SW 1271 (cell line): ENCODE measurements around the gene WWOX.

Experiments
- DNase-seq, 2 experiments: peaks; one replicate each; lab custom pipeline; 2025; lab: John Stamatoyannopoulos, UW

WWOX gene

DNA sequence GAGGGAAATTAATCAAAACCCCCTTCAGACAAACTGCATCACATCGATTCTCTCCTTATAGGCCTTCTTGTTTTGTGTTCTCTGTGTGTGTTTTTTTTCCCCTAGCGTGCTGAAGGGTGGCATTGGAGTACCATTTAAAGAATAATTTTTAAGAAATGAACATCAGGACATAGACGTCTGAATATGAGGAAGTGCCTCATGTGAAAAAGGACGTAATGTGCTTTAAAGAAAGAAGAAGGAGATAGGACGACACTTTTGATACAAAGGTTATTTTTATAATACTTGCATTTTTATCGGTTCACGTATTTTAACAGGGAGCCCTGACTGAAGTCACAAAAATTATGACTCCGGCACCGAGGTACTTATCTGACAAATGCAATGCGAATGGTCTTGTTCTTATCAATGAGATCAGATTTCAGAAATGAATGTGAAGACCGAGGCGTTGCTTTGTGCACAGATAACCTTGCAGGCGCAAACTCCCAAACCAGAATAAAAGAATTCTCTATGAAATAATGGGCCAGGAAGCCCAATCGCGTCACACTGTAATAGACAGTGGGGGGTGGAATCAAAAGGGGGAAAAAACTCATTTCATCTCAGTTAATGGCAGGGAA lies 894.8 kb downstream of the WWOX start:
- no peak for DNase-seq

DNA sequence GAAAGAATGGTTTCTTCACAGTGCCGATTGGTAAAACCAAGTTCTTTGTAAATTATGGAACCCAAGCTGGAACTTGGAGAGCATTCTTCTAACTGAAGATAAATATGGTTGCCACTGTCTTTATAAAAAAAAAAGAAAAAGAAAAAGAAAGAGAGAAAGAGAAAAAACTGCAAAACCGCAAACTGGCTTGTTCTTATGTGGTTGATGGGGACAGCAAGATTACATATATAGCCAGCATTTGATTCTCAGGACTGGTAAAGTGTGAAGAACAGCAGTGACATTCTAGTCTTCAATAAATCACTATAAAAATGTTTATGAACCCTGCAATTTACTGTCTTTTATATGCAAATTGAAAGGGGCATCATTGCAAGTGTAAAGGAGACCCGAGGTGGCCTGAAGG lies 896.0 kb downstream of the WWOX start:
- DNase-seq: no peak

DNA sequence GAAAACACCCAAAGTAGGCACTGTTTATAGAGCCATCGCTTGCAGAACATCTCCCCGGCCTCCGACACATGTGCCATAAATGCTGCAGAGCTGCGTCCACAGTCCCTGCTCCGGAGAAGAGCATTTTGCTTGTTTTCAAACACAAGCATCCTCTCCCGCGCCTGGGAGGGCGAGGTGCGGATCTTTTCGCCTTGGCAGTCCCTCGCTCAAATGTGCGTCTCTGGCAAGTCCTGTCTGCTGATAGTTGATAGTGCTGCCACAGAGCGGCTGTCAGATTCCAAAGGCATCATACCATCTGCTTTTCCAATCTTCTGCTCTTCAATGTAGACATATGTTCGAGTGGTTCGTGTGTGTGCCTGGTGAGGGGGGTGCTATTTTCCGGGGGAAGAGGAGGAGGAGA lies 897.3 kb downstream of the WWOX start:
- no peak for DNase-seq

DNA sequence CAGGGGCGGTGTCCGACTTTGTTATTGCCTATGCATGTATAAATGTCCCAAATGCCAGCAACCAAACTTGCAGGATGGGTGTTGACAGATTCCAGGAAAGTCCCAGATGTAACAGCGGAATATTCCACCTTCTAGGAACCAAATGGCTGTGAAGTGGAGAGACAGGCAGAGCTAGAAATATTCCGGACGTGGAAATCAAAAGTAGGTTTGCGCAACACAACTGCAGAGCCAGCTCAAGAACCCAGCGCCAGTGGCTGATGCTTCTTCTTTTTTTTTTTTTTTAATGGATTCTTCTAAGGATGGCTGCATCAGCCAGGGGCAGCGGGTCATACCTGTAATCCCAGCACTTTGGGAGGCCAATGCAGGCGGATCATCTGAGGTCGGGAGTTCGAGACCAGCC lies 899.4 kb downstream of the WWOX start:
- no peak for DNase-seq

DNA sequence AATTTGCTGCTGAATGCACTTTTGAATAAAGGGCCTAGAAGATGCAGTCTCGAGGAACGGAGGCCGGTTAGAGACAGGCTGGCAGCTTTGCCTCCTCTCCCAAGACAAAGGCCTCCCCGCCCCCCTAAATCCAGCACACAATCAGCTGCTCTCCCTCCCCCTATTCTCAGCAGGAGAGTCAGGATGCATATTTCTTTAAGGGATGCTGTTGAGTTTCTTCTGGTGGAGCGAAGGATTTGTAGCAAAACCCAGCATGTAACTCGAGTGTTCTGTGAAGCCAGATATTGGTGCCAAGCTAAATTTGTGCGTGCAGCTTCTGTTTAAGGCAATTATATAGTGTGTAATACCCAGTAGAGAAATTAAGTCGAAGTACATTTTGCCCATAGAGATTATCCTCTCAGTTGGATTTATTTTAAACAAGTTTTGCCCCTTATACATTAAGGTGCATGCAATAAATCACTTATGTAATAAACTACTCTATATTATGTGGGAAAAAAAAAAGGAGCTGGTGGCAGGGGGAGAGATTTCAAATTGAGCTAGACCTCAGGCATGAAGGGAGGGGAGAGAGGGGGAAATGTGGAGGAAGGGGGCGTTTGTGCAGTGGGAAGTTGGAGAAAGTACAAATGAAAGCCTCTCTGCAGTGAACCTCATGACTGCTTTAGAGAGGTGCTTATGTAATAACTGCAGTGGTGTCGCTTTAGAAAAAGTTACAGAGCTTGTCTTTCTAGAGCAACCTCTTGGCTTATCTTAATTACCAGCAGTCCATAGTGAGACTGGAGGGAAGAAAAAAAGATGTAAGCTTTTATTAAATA lies 901.9 kb downstream of the WWOX start:
- no peak for DNase-seq

DNA sequence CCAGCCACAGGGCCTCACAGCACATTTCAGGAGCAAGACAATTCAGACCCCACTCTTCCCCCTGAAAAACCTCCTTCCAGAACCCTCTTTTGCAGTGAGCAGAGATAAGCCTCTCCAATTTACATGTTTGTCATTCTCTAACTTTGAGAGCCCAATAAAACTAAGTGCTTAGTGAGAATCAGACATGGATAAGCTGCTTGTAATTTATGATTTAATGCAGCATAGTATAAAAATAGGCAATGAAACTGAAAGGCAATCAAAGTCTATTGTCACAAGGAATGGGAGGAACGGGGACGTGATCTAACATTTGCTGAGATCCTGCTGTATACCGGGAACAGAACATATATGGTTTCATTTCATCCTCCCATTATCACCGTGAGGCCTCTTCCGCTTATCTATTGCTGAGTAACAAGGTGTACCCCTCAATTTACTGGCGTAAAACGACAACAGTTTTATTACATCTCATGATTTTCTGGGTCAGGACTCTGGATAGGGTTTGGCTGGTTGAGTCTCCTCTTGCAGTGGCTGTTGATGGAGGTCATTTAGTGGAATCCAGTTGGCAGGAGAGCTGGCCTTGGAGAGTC lies 903.7 kb downstream of the WWOX start:
- DNase-seq: no peak

DNA sequence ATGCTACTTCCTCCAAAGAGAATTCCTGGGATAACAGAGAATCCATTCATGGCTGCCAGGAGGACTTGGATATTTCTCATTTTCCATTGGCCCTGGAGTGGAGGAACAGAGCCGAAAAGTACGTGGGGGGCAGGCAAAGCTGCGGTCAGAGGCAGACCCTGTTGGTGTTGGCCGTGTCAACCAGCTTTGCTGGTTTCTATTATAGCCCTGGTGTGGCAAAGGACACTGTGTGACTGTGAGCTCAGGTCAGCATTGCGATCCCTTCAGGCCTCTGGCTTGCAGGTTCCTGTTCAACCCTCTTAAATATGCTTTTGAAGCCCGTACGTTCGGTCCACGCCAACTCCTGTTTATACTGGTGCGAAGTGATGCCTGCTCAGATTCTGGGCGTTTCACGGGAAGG lies 904.9 kb downstream of the WWOX start:
- DNase-seq: no peak

DNA sequence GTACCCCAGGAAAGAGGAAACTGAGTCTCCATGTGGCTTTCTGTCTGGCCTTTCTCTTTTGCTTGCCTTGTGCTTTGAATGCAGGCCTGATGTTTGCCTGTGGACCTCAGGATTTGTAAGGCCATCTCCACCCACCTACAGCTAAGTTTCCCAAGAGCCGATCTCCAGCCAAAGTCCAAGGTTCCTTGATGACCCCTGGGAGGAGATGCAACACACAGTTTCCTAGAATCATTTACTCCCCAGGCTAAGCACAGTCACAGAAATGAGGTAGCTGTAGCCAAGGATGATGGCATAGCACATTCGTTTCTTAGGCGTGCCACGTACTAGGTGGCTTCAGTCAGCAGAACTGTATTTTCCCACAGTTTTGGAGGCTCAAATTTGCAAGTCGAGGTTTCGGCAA lies 905.6 kb downstream of the WWOX start:
- no peak for DNase-seq

DNA sequence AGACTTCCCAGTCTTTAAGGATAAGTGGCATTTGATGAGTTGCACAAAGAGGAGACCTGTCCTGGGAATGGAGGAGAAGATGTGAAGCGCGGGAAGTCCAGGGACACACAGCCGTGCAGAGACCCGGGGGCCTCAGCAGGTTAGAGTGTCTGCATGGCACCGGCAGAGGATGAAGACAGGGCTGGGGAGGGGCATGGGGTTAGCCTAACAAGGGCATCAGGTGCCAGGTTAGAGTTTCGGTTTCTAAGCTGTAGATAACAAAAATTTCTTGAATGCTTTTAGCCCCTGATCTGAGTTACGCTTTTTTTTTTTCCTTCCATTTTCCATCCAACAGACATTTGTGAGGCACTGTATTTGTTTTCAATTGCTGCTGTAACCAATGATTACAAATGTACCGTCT lies 906.8 kb downstream of the WWOX start:
- DNase-seq: no peak

DNA sequence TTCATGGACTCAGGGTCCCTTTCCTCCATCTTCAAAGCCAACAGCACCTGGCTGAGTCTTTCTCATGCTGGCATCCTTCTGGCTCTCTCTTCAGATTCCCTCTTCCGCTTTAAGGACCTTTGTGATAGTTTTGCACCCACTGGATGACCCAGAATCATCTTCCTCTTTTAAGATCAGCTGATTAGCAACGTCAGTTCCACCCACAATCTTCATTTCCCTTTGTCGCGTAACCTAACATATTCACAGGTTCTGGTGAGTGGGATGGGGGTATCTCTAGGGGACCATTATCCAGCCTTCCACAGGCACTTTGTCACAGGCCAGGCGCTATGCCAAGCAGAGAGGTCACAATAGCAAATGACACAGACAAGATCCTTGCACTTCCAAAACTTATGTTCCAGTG lies 907.3 kb downstream of the WWOX start:
- DNase-seq: no peak

DNA sequence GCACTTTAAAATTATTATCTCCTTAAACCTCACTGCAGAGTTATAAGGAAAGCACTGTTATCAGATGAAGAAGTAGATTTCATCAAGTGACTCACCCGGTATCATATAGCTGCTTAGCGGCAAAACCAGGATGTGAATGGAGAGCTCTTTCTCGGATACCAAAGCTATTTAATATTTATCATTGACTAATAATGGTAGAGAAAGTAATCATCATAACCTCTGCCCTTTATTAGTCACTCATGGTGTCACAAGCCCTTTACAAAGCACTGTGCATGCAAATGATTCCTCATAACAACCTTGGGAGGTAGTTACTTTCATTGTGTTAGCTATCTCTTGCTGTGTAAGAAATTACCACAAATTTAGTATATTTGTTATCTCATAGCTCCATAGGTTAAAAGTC lies 908.2 kb downstream of the WWOX start:
- DNase-seq: no peak

DNA sequence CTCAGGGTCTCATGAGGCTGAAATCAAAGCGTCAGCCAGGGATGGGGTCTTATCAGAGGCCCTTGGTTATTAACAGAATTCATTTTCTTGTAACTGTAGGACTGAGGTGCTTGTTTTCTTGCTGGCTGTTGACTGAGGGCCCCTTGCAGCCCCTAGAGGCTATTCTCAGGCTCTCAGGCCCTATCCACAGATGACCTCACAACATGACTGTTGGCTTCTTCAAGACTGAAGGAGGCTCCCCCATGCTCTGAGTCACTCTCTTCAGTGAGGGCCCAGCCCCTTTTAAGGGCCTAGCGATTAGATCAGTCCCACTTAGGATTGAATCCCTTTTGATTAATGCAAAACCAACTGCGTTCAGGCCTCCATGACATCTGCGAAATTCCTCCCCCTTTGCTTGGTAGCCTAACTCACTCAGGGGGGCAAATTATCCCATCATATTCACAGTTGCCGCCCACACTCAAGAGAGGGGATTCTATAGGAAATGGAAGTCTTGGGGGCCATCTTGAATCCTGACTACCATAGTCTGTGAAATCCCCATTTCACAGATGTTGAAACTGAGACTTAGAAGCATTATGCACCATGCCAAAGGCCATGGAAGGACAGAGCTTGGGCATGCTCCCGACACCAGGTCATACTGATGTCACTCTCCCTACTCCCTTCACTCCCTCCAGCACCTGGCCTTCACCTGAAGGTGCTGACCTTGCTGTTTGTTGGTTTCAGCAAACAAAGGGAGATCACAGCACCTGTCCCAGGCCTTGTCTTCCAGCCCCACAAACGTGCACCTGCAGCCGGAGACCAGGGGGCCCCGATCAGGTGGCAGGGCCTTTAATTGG lies 908.8 kb downstream of the WWOX start:
- no peak for DNase-seq

DNA sequence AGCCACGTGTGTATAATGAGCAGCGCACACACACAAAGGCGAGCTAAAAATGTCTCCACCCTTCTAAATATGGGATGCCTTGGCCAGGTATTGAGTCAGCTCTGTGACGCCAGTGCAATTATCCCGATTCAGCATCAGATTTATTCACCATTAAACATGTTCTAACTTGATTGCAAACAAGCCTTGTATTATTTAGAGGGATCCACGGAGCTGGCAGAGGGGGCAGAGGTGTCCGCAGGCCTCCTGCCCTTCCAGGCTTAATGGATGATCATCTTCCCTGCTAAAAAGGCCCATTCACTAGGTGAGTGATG lies 909.4 kb downstream of the WWOX start:
- no peak for DNase-seq

DNA sequence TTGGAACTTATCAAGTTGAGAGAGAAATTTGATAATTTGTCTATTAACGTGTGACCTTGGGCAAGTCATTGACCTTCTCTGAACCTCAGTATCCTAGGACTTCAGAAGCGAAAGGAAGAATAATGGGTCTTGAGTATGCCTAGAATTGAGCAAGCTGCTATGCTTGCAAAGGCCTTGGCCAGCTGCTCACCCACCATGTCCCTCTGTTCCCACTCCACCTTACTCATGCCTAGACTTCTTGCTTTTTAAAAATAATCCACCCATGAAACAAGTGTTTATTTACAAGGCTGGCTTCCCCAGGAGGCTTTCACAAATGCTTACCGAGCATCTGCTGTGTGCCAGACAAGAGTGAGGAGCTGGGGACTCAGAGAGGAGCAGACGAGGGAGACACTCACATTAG lies 910.4 kb downstream of the WWOX start:
- DNase-seq: no peak

DNA sequence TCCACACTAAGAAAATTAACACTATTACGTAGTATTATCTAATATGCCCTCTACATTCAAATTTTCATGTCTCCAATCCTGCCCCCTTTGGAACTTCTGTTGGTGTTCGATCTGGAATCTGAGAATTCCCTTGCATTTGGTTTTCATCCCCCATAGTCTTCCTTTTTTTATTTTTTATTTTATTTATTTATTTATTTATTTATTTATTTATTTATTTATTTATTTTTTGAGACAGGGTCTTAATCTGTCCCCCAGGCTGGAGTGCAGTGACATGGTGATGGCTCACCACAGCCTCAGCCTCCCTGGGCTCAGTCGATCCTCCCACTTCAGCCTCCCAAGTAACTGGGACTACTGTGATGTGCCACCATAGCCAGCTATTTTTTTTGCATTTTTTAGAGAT lies 911.8 kb downstream of the WWOX start:
- DNase-seq: no peak

DNA sequence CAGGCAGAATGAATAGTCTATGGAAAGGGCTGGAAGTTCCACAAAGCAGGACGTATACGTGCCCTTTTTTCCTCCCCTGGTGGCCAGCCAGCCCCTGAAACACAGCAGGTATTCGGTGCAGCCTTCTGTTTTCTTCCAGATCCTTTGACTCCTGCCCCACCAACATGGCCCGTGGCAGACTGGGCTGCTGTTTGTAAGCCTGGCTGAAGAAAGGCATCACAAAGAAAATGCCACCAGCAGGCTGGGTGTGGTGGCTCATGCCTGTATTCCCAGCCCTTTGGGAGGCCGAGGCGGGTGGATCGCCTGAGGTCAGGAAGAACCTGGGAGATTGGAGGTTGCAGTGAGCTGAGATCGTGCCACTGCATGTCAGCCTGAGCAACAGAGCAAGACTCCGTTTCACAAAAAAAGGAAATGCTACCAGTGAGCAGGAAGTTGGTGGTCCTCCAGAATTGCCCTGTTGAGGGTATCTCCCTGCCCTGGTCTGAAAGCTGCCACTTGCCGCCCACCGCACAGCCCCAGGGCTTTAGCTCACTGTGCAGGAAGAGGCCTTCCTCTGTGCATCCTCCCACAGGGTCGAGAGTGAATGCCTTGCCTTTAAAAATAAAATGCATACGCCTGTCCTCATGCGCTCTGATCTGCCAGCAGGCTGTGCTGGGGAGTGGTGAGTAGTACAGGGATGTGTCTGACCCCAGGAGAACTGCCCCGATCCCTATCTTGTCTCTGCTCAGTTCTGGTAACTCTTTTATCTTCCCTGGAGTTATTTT lies 913.4 kb downstream of the WWOX start:
- DNase-seq: no peak

DNA sequence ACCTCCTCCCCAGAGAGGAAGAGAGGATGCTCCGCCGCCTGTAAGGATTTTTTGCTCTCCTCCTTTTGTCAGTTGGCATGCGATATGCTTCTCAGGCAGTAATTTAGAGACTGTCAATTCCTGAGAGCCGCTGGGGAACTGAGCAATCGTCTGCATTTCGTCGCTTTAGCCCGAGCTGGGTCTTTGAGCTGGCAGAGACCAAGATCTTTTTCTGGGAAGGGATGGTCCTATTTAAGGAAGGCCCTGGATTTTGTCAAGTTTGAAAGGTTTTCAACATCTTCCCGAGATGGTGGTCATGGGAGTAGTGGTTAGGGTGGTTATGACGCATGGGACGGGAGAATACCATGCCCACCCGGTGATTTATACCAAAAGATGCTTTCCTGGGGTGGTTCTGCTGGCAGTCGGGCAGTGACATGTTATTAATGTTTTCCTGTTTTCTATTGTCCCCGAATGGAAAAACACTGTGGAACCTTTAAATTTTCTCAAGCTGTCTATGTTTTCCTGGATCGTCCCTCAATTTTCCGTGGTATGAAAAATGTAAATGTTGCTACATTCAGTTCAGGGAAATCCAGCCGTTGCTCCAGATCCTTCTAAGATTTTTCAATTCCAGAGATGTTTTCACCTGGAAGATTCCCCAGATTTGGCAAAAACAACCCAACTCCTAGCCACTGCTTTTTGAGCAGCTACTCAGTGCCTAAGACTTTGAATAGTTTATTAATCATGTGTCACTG lies 914.6 kb downstream of the WWOX start:
- no peak for DNase-seq

DNA sequence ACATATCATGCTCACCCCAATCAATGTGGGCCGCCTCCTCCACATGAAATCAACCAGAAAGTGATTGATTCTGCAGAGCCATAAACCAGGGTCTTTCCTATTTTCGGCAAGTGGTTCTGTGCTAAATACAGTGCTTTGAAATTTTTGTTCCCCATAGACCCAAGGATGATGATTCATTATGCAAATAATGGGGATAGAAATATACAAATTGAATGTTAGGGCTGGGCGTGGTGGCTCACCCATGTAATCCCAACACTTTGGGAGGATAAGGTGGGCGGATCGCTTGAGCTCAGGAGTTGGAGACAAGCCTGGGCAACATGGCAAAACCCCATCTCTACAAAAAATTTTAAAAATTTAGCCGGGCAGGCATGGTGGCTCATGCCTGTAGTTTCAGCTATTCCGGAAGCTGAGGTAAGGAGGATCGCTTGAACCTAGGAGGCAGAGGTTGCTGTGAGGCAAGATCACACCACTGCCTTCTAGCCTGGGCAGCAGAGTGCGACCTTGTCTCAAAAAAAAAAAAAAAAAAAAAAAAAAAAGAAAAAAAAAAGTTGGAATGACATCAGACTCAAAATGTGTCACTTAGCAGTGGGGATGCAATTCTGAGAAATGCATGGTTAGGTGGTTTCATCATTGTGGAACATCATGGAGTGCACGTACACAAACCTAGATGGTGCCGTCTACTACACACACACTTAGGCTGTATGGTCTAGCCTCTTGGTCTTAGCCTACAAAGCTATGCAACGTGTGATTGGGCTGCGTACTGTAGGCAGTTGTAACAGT lies 919.4 kb downstream of the WWOX start:
- no peak for DNase-seq

DNA sequence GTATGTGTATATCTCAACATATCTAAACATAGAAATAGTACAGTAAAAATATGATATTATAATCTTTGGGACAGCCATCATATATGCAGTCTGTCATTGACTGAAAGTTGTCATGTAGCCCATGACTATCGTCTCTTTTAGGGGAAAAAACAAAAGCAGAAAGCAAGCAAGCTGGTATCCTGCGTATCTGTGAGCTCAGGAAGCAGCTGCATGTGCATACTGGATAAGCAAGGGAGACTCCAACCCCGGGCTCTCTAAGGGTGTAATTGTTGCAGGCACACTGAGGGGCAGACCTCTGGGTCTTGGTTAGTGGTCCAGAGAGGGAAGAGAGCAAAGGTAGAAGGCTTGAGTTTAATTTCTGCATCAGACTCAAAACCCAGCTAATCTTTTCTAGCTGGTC lies 920.0 kb downstream of the WWOX start:
- no peak for DNase-seq

DNA sequence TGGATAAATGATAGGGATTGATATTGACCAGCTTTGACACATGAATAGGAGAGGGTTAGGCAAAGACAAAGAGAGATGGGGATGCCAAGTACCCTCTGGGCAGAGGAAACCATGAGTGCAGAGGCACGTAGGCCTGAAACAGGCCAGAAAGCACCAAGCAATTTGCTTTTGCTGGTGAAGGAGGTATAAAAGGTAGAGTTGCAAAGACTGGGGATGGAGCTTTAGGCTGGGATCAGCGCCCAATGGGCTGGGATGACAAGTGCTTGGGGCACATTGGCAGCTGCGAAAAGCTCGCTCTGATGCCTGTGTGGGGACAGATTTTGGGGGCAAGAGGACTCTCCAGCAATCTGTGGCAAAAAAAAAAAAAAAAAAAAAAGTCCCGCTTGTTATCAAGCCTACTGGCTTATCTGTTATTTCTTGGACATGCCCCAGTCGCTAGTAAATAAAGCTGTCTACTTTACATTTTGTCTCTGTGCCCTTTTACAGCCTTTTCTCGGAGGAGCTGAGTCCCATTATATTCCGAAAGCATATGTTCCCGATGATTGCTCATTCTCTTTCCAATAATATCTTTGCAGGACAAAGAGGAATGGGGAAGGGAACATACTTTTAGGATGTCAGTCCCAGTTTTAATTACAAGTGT lies 922.7 kb downstream of the WWOX start:
- DNase-seq: no peak
